Fibroblast of lung (primary cell): ENCODE data around the gene SFMBT2. TPM values are rescaled to one million over a fixed set of nuclear protein-coding genes. Genes with fewer than 3 reads are reported as not detected.

ENCODE experiments used
- DNase-seq, 2 donors: peaks; one replicate each; pipeline versions ENCODE4 v3.0.0 to v3.0.0-alpha.2; 2010; ENCODE audit warnings: low read depth in 2 of 2
- H2AFZ ChIP-seq: 2 replicates; pipeline ENCODE4 v1.5.1; 2012; ENCODE audit warnings: low read length, control low read depth, inconsistent platforms
- H3K27ac ChIP-seq: 2 replicates; pipeline ENCODE4 v1.5.1; 2011; ENCODE audit warnings: low read length, control low read depth; ENCODE audit not compliant: insufficient read depth
- H3K27me3 ChIP-seq: 2 replicates; pipeline ENCODE4 v1.5.1; 2011; ENCODE audit warnings: mild to moderate bottlenecking, low read length; ENCODE audit not compliant: control insufficient read depth, insufficient read depth
- H3K36me3 ChIP-seq: 2 replicates; pipeline ENCODE4 v1.5.1; 2011; ENCODE audit warnings: low read length; ENCODE audit not compliant: control insufficient read depth, insufficient read depth
- H3K4me1 ChIP-seq: 2 replicates; pipeline ENCODE4 v1.5.1; 2011; ENCODE audit warnings: low read length; ENCODE audit not compliant: control insufficient read depth, insufficient read depth; ENCODE audit errors: extremely low read depth
- H3K4me2 ChIP-seq: 2 replicates; pipeline ENCODE4 v1.5.1; 2011; ENCODE audit warnings: low read length, control low read depth; ENCODE audit not compliant: insufficient read depth; ENCODE audit errors: extremely low read depth
- H3K4me3 ChIP-seq, 4 experiments: fragments of 200-600 bp in 1 of 4; sonication (generic) in 1 of 4; replicated peaks in 1 of 4; 2 replicates each; pipeline ENCODE4 v1.5.1; 2011 to 2016; ENCODE audit warnings: low read length in 4 of 4, low read depth in 3 of 4, mild to moderate bottlenecking in 3 of 4, control low read depth in 2 of 4, inconsistent platforms in 1 of 4, mixed read lengths in 1 of 4; ENCODE audit not compliant: insufficient read depth in 1 of 4; ENCODE audit errors: control extremely low read depth in 1 of 4
- H3K79me2 ChIP-seq: 2 replicates; pipeline ENCODE4 v1.5.1; 2012; ENCODE audit warnings: mild to moderate bottlenecking, low read length, inconsistent platforms; ENCODE audit not compliant: control insufficient read depth, insufficient read depth
- H3K9ac ChIP-seq: 2 replicates; pipeline ENCODE4 v1.5.1; 2011; ENCODE audit warnings: mild to moderate bottlenecking, low read length, control low read depth; ENCODE audit not compliant: insufficient read depth
- H3K9me3 ChIP-seq: 2 replicates; pipeline ENCODE4 v1.5.1; 2012; ENCODE audit warnings: low read depth, low read length; ENCODE audit not compliant: control insufficient read depth, insufficient read depth
- H4K20me1 ChIP-seq: 2 replicates; pipeline ENCODE4 v1.5.1; 2011; ENCODE audit warnings: low read length; ENCODE audit not compliant: control insufficient read depth, insufficient read depth; ENCODE audit errors: extremely low read depth
- CTCF ChIP-seq, 2 donors: IDR thresholded peaks in 1 of 2; conservative IDR thresholded peaks in 1 of 2; 1 replicate in 1 of 2; 2 replicates in 1 of 2; pipeline ENCODE4 v1.5.1; 2011 to 2012; ENCODE audit warnings: low read length in 2 of 2, control low read depth in 1 of 2, inconsistent platforms in 1 of 2, low read depth in 1 of 2, mild to moderate bottlenecking in 1 of 2
- EZH2 ChIP-seq: IDR thresholded peaks from 2 replicates; pipeline ENCODE4 v1.5.1; 2012; ENCODE audit warnings: low read length, control low read depth, mild to moderate bottlenecking; ENCODE audit errors: missing control alignments
- polyA plus RNA-seq, 2 donors: library from polyadenylated mRNA; depleted of rRNA in 1 of 2; stranded (reverse) in 1 of 2; unstranded in 1 of 2; fragments of >200 nt; gene quantifications; 2 replicates each; pipeline ENCODE4 v1.2.1, GENCODE V29; 2011 to 2012; ENCODE audit warnings: missing spikeins in 1 of 2
- total RNA-seq: library from RNA; depleted of rRNA; stranded (reverse); fragments of >200 nt; gene quantifications from 2 replicates; pipeline ENCODE4 v1.2.1, GENCODE V29; 2014

The SFMBT2 gene
- total and polyA plus RNA-seq, 2 donors (not counting 1 experiment from before 2014, with no cell fraction given), result 0.52 to 2.5 TPM

GRCh38 chr10:7136016-7136415 is 274.8 kb downstream of the SFMBT2 start:
- Histone ChIP-seq H3K27me3 (no peaks in the 10 kb centered on the region), H2AFZ (no peak overlapping the region), H3K79me2 (no peaks in the 10 kb centered on the region), H3K4me3 (no peak overlapping the region), H3K27ac (no peak overlapping the region), H4K20me1 (no peaks in the 10 kb centered on the region), H3K4me1 (no peaks in the 10 kb centered on the region), H3K36me3 (no peaks in the 10 kb centered on the region), H3K4me2 (no peak overlapping the region), H3K9ac (no peak overlapping the region), H3K9me3 (no peaks in the 10 kb centered on the region)
- TF ChIP-seq CTCF (conservative IDR thresholded peaks at IDR 0.05 in 1 of 2, IDR thresholded peaks at IDR 0.05 in 1 of 2; ENCODE audit: low read depth in 1 of 2, low read length in 2 of 2) (no peak), EZH2 (no peak)
- DNase-seq, result no peak

GRCh38 chr10:7135188-7135587 is 275.6 kb downstream of the SFMBT2 start:
- TF ChIP-seq CTCF (conservative IDR thresholded peaks at IDR 0.05 in 1 of 2, IDR thresholded peaks at IDR 0.05 in 1 of 2; ENCODE audit: low read depth in 1 of 2, low read length in 2 of 2) (no peak), EZH2 (no peak)
- no peaks in the 10 kb centered on the region for H3K36me3 ChIP-seq
- no peaks in the 10 kb centered on the region for H4K20me1 ChIP-seq
- H3K4me3 ChIP-seq, result no peak overlapping the region
- no peak overlapping the region for H2AFZ ChIP-seq
- no peaks in the 10 kb centered on the region for H3K9me3 ChIP-seq
- H3K4me1 ChIP-seq, result no peaks in the 10 kb centered on the region
- H3K9ac ChIP-seq, result no peak overlapping the region
- no peaks in the 10 kb centered on the region for H3K79me2 ChIP-seq
- no peaks in the 10 kb centered on the region for H3K27me3 ChIP-seq
- no peak overlapping the region for H3K4me2 ChIP-seq
- no peak for DNase-seq
- H3K27ac ChIP-seq, result no peak overlapping the region

GRCh38 chr10:7134448-7134847 is 276.4 kb downstream of the SFMBT2 start:
- Histone ChIP-seq H3K9ac (no peak overlapping the region), H3K4me3 (no peak overlapping the region)
- no peak for TF ChIP-seq EZH2
- TF ChIP-seq CTCF (conservative IDR thresholded peaks at IDR 0.05 in 1 of 2, IDR thresholded peaks at IDR 0.05 in 1 of 2; ENCODE audit: low read depth in 1 of 2, low read length in 2 of 2), result no peak

More at GRCh38 chr10:7134448-7134847, 276.4 kb downstream of the SFMBT2 start:
- DNase-seq, result no peak
- no peaks in the 10 kb centered on the region for H3K9me3 ChIP-seq
- H3K27me3 ChIP-seq, result no peaks in the 10 kb centered on the region
- H2AFZ ChIP-seq, result no peak overlapping the region
- H3K4me1 ChIP-seq, result no peaks in the 10 kb centered on the region
- no peak overlapping the region for H3K4me2 ChIP-seq
- H3K79me2 ChIP-seq, result no peaks in the 10 kb centered on the region
- H3K27ac ChIP-seq, result no peak overlapping the region
- no peaks in the 10 kb centered on the region for H4K20me1 ChIP-seq
- no peaks in the 10 kb centered on the region for H3K36me3 ChIP-seq
